Psoas muscle (tissue), 8 donors: ENCODE measurements around the gene C19orf85. TPM values are rescaled to one million over a fixed set of nuclear protein-coding genes. Genes with fewer than 3 reads are reported as not detected.

Source experiments
- ATAC-seq, 4 donors: fragments of 200-7000 bp; cut with Tn5 transposase; one replicate each; pipeline ENCODE4 v1.9.1; 2020; ENCODE audit warnings: moderate library complexity in 3 of 4, mild to moderate bottlenecking in 2 of 4
- DNase-seq, 2 donors: peaks; one replicate each; pipeline ENCODE4 v3.0.0-alpha.2; 2020
- H3K27ac ChIP-seq: fragments of 200-600 bp; one replicate; pipeline ENCODE4 v1.8.0; 2022
- H3K27me3 ChIP-seq, 3 donors: fragments of 200-600 bp in 1 of 3; one replicate each; pipeline versions ENCODE4 v1.6.1 to v1.8.0; 2013 to 2022; ENCODE audit warnings: low read length in 2 of 3, mild to moderate bottlenecking in 2 of 3, moderate library complexity in 1 of 3; ENCODE audit not compliant: insufficient read depth in 3 of 3
- H3K36me3 ChIP-seq, 2 donors: fragments of 200-600 bp in 1 of 2; one replicate each; pipeline versions ENCODE4 v1.6.1 to v1.8.0; 2013 to 2022; ENCODE audit warnings: low read depth in 1 of 2, mild to moderate bottlenecking in 1 of 2, moderate library complexity in 1 of 2; ENCODE audit not compliant: insufficient read depth in 1 of 2
- H3K4me1 ChIP-seq: fragments of 200-600 bp; one replicate; pipeline ENCODE4 v1.8.0; 2022
- H3K4me3 ChIP-seq: fragments of 200-600 bp; one replicate; pipeline ENCODE4 v1.8.0; 2022; ENCODE audit warnings: mild to moderate bottlenecking
- H3K9me3 ChIP-seq: fragments of 200-600 bp; one replicate; pipeline ENCODE4 v1.8.0; 2022
- WGBS, 3 donors: extraction: QIAGEN DNeasy Blood & Tissue Kit; methylation state at CpG; one replicate each; pipeline versions ENCODE4 v1.1.6 to v1.1.7; 2013; 5-methylcytosine and 5-hydroxymethylcytosine counted together
- intact Hi-C, 2 donors: fragments of 100-400 bp; cut with DNase I; formaldehyde crosslinking; loops; one replicate each; pipeline versions ENCODE4 v1.11.0 to v1.14.2; 2022
- polyA plus RNA-seq, 3 donors: library from polyadenylated mRNA; stranded (reverse); fragments of 200-250 nt; gene quantifications; one replicate each; pipeline ENCODE4 v1.2.3, GENCODE V29; 2013
- total RNA-seq, 4 donors: library from RNA; stranded (reverse); fragmentation: NEBNext Ultra II Directional in 2 of 4; extraction: Animal tissue kit (Norgen Biotek cat#: 25700) in 2 of 4; gene quantifications; one replicate each; pipeline versions ENCODE4 v1.2.1 to v1.2.4, GENCODE V29; 2021 to 2023
- TF ChIP-seq, protein P1 (sequence below): fragments of 200-600 bp; IDR thresholded peaks from one replicate; pipeline ENCODE4 v1.8.0; 2022; ENCODE audit warnings: antibody characterized with exemption
- donor health status: healthy with polysubstance abuse.
- donor health status: DM: no; HTN: no; CAD: no; lungs with moderate emphysema.
- donor health status: Bipolar disorder and iron deficiency.
- donor health status: healthy.
- donor health status: DM: yes; HTN: yes; CAD: no.
- donor health status: DM: no; HTN: no; CAD: no.
- donor health status: DM: no; HTN: no; CAD: no.
- donor health status: DM: yes; HTN: yes; CAD: no.

Gene C19orf85
- total and polyA plus RNA-seq, 7 donors, result not detected

DNA sequence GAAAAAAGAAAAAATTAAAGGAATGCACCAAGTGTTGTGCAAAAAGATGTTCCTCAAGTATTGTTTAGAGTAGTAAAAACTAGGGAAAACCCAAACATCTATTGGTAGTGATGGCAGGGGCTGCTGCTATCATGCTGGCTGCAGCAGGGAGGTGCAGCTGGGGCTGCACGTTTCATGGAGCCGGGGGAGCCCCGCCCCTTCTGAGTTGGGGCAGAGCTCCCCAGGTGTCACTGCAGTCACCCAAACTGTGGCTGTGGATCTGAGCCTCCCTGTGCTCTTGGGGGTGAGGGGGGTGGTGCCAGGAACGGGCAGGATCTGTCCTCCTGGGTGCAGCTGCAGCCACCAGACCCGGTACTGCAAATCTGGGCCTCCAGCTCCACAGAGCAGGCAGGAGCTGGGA lies 45.4 kb downstream of the C19orf85 start:
- TF ChIP-seq, protein P1, sequence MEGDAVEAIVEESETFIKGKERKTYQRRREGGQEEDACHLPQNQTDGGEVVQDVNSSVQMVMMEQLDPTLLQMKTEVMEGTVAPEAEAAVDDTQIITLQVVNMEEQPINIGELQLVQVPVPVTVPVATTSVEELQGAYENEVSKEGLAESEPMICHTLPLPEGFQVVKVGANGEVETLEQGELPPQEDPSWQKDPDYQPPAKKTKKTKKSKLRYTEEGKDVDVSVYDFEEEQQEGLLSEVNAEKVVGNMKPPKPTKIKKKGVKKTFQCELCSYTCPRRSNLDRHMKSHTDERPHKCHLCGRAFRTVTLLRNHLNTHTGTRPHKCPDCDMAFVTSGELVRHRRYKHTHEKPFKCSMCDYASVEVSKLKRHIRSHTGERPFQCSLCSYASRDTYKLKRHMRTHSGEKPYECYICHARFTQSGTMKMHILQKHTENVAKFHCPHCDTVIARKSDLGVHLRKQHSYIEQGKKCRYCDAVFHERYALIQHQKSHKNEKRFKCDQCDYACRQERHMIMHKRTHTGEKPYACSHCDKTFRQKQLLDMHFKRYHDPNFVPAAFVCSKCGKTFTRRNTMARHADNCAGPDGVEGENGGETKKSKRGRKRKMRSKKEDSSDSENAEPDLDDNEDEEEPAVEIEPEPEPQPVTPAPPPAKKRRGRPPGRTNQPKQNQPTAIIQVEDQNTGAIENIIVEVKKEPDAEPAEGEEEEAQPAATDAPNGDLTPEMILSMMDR, result no peak
- H3K27ac ChIP-seq, result no peak overlapping the region
- H3K36me3 ChIP-seq, result no peaks in the 10 kb centered on the region
- no peak overlapping the region for H3K4me3 ChIP-seq
- no peaks in the 10 kb centered on the region for H3K4me1 ChIP-seq
- H3K27me3 ChIP-seq, result peaks cover 0 to 20% (median 3%) of the 10 kb centered on the region in 3 donors
- intact Hi-C loops, result loop anchor here in 1 of 2 donors (5.0 kb wide), 1 partner anchor 117 kb away; no protein-coding TSS in a partner anchor
- DNase-seq, result no peak
- ATAC-seq, result no peak
- WGBS, 3 donors, result 43 to 48% (median 44%) methylated on average over 5 of the region's 5 CpGs
- H3K9me3 ChIP-seq, result no peaks in the 10 kb centered on the region

DNA sequence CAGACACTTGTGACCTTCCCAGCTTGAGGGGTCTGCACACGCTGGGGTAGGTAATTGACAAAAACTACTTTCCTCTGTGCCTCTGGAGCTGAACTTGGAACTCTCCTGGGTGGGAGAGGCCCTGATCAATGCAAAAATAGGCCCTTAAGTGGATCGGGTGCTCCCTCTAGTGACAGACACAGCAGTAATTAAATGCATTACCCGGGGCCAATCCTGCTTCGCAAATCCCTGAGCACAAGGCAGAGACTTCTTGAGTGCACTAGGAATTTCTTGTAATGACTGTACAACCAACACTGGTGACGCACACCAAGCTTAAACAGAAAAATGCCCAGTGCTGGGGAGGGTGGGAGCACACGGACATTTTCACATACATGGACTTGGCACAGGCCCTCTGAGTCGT lies 46.4 kb downstream of the C19orf85 start:
- peaks cover 0 to 16% (median 3%) of the 10 kb centered on the region in 3 donors for H3K27me3 ChIP-seq
- H3K9me3 ChIP-seq, result no peaks in the 10 kb centered on the region
- no peak for DNase-seq
- 10 to 18% (median 12%) methylated on average over 7 of the region's 7 CpGs for WGBS, 3 donors
- peak; percentile 58 to 80 (median 64) for ATAC-seq
- TF ChIP-seq, protein P1, result peak; percentile 56
- intact Hi-C loops, result loop anchor here in 1 of 2 donors (5.0 kb wide), 1 partner anchor 116 kb away; no protein-coding TSS in a partner anchor
- no peak overlapping the region for H3K4me3 ChIP-seq
- H3K4me1 ChIP-seq, result no peaks in the 10 kb centered on the region
- no peaks in the 10 kb centered on the region for H3K36me3 ChIP-seq
- no peak overlapping the region for H3K27ac ChIP-seq

Other genes starting within 250 kb of the C19orf85 start
- gene TMEM86B, start 236.0 kb downstream of the C19orf85 start, total RNA-seq, result 1 to 10 TPM; 2.0 to 2.4 (median 2.3) TPM
- gene TMEM86B, start 236.0 kb downstream of the C19orf85 start, polyA plus RNA-seq, result 1 to 10 TPM in 2 of 3 donors, under 1 TPM in 1; 0.68 to 2.1 (median 1.2) TPM
- gene PPP6R1, start 205.7 kb downstream of the C19orf85 start, total RNA-seq, result 10 to 100 TPM; 38.1 to 51.8 (median 43.9) TPM
- gene PPP6R1, start 205.7 kb downstream of the C19orf85 start, polyA plus RNA-seq, result 10 to 100 TPM; 27.9 to 72.3 (median 50.0) TPM
- 10 to 100 TPM; 23.0 to 34.0 (median 28.6) TPM for gene HSPBP1, start 184.6 kb downstream of the C19orf85 start, total RNA-seq
- 10 to 100 TPM; 41.8 to 98.2 (median 65.6) TPM for gene HSPBP1, start 184.6 kb downstream of the C19orf85 start, polyA plus RNA-seq
- gene BRSK1, start 180.8 kb downstream of the C19orf85 start, total RNA-seq, result 1 to 10 TPM in 2 of 4 donors, under 1 TPM in 2; 0.77 to 1.1 (median 0.92) TPM
- gene BRSK1, start 180.8 kb downstream of the C19orf85 start, polyA plus RNA-seq, result under 1 TPM; 0.14 to 0.64 (median 0.53) TPM
- gene TMEM150B, start 139.4 kb downstream of the C19orf85 start, total RNA-seq, result 1 to 10 TPM in 1 of 4 donors, under 1 TPM in 3; 0.38 to 1.1 (median 0.57) TPM
- gene TMEM150B, start 139.4 kb downstream of the C19orf85 start, polyA plus RNA-seq, result under 1 TPM; 0.08 to 0.30 (median 0.23) TPM
- gene KMT5C, start 124.9 kb downstream of the C19orf85 start, total RNA-seq, result 1 to 10 TPM; 3.9 to 5.7 (median 4.6) TPM
- gene KMT5C, start 124.9 kb downstream of the C19orf85 start, polyA plus RNA-seq, result 1 to 10 TPM; 1.8 to 2.6 (median 2.4) TPM
- not detected for gene COX6B2, start 110.0 kb downstream of the C19orf85 start, total RNA-seq
- gene COX6B2, start 110.0 kb downstream of the C19orf85 start, polyA plus RNA-seq, result under 1 TPM in 1 of 3 donors, not detected in 2; 0.04 TPM
- gene GARIN5B, start 101.5 kb downstream of the C19orf85 start, total RNA-seq, result not detected
- gene GARIN5B, start 101.5 kb downstream of the C19orf85 start, polyA plus RNA-seq, result not detected
- gene IL11, start 94.3 kb downstream of the C19orf85 start, total RNA-seq, result not detected
- under 1 TPM in 1 of 3 donors, not detected in 2; 0.06 TPM for gene IL11, start 94.3 kb downstream of the C19orf85 start, polyA plus RNA-seq
- not detected for gene TMEM190, start 87.9 kb downstream of the C19orf85 start, total RNA-seq
- gene TMEM190, start 87.9 kb downstream of the C19orf85 start, polyA plus RNA-seq, result not detected
- gene TMEM238, start 80.5 kb downstream of the C19orf85 start, total RNA-seq, result 1 to 10 TPM in 2 of 4 donors, under 1 TPM in 2; 0.28 to 2.9 (median 0.91) TPM
- gene TMEM238, start 80.5 kb downstream of the C19orf85 start, polyA plus RNA-seq, result under 1 TPM in 2 of 3 donors, not detected in 1; 0.10 to 0.17 TPM
- 100 to 1,000 TPM; 548 to 810 (median 665) TPM for gene RPL28, start 78.8 kb downstream of the C19orf85 start, total RNA-seq
- gene RPL28, start 78.8 kb downstream of the C19orf85 start, polyA plus RNA-seq, result 1,000 to 10,000 TPM in 1 of 3 donors, 100 to 1,000 TPM in 2; 547 to 1,362 (median 786) TPM
- gene UBE2S, start 57.0 kb downstream of the C19orf85 start, total RNA-seq, result 10 to 100 TPM; 15.4 to 26.7 (median 21.2) TPM
- 10 to 100 TPM in 2 of 3 donors, 1 to 10 TPM in 1; 5.6 to 22.8 (median 16.6) TPM for gene UBE2S, start 57.0 kb downstream of the C19orf85 start, polyA plus RNA-seq
- not detected for gene SHISA7, start 21.5 kb downstream of the C19orf85 start, total RNA-seq
- gene SHISA7, start 21.5 kb downstream of the C19orf85 start, polyA plus RNA-seq, result under 1 TPM in 1 of 3 donors, not detected in 2; 0.01 TPM
- gene ISOC2, start 3.1 kb downstream of the C19orf85 start, total RNA-seq, result 10 to 100 TPM; 32.0 to 78.0 (median 48.1) TPM
- 100 to 1,000 TPM in 2 of 3 donors, 10 to 100 TPM in 1; 78.7 to 177 (median 109) TPM for gene ISOC2, start 3.1 kb downstream of the C19orf85 start, polyA plus RNA-seq
- 10 to 100 TPM in 2 of 4 donors, 1 to 10 TPM in 2; 5.9 to 14.3 (median 11.5) TPM for gene ZNF628, start 11.9 kb upstream of the C19orf85 start, total RNA-seq
- 10 to 100 TPM; 11.8 to 12.4 (median 12.2) TPM for gene ZNF628, start 11.9 kb upstream of the C19orf85 start, polyA plus RNA-seq
- 1 to 10 TPM; 2.6 to 6.3 (median 4.5) TPM for gene NAT14, start 20.4 kb upstream of the C19orf85 start, total RNA-seq
- gene NAT14, start 20.4 kb upstream of the C19orf85 start, polyA plus RNA-seq, result 1 to 10 TPM; 2.0 to 4.2 (median 3.6) TPM
- 1 to 10 TPM; 1.2 to 4.6 (median 1.9) TPM for gene SSC5D, start 23.7 kb upstream of the C19orf85 start, total RNA-seq
- under 1 TPM; 0.11 to 0.35 (median 0.16) TPM for gene SSC5D, start 23.7 kb upstream of the C19orf85 start, polyA plus RNA-seq
- gene SBK2, start 72.4 kb upstream of the C19orf85 start, total RNA-seq, result 10 to 100 TPM in 1 of 4 donors, 1 to 10 TPM in 2, under 1 TPM in 1; 0.59 to 13.4 (median 3.7) TPM
- gene SBK2, start 72.4 kb upstream of the C19orf85 start, polyA plus RNA-seq, result 1 to 10 TPM in 1 of 3 donors, under 1 TPM in 2; 0.14 to 1.1 (median 0.91) TPM
- gene SBK3, start 80.8 kb upstream of the C19orf85 start, total RNA-seq, result 10 to 100 TPM in 2 of 4 donors, 1 to 10 TPM in 1, under 1 TPM in 1; 0.79 to 30.8 (median 7.6) TPM
- 10 to 100 TPM in 1 of 3 donors, 1 to 10 TPM in 2; 5.4 to 10.6 (median 7.9) TPM for gene SBK3, start 80.8 kb upstream of the C19orf85 start, polyA plus RNA-seq
- gene ZNF579, start 116.1 kb upstream of the C19orf85 start, total RNA-seq, result 10 to 100 TPM; 21.8 to 81.6 (median 29.5) TPM
- 10 to 100 TPM in 2 of 3 donors, 1 to 10 TPM in 1; 4.2 to 22.9 (median 14.2) TPM for gene ZNF579, start 116.1 kb upstream of the C19orf85 start, polyA plus RNA-seq
- gene FIZ1, start 134.8 kb upstream of the C19orf85 start, total RNA-seq, result 10 to 100 TPM in 3 of 4 donors, 1 to 10 TPM in 1; 9.9 to 23.7 (median 13.2) TPM
- gene FIZ1, start 134.8 kb upstream of the C19orf85 start, polyA plus RNA-seq, result 10 to 100 TPM; 10.8 to 12.1 (median 11.5) TPM
- 10 to 100 TPM; 21.4 to 32.0 (median 24.5) TPM for gene ZNF524, start 135.5 kb upstream of the C19orf85 start, total RNA-seq
- 10 to 100 TPM; 38.6 to 52.5 (median 41.4) TPM for gene ZNF524, start 135.5 kb upstream of the C19orf85 start, polyA plus RNA-seq
- gene ZNF865, start 140.9 kb upstream of the C19orf85 start, total RNA-seq, result 10 to 100 TPM; 17.1 to 40.4 (median 25.0) TPM
- gene ZNF865, start 140.9 kb upstream of the C19orf85 start, polyA plus RNA-seq, result 10 to 100 TPM; 11.1 to 20.3 (median 19.3) TPM
- 10 to 100 TPM in 3 of 4 donors, 1 to 10 TPM in 1; 9.0 to 22.2 (median 11.4) TPM for gene ZNF784, start 159.8 kb upstream of the C19orf85 start, total RNA-seq
- gene ZNF784, start 159.8 kb upstream of the C19orf85 start, polyA plus RNA-seq, result 10 to 100 TPM in 1 of 3 donors, 1 to 10 TPM in 2; 4.9 to 14.9 (median 7.3) TPM
- gene ZNF580, start 176.3 kb upstream of the C19orf85 start, total RNA-seq, result 10 to 100 TPM; 10.3 to 21.1 (median 13.7) TPM
- gene ZNF580, start 176.3 kb upstream of the C19orf85 start, polyA plus RNA-seq, result 10 to 100 TPM in 1 of 3 donors, 1 to 10 TPM in 2; 5.9 to 13.5 (median 9.2) TPM
- 10 to 100 TPM; 10.2 to 14.5 (median 10.6) TPM for gene ZNF581, start 178.9 kb upstream of the C19orf85 start, total RNA-seq
- gene ZNF581, start 178.9 kb upstream of the C19orf85 start, polyA plus RNA-seq, result 10 to 100 TPM; 14.6 to 18.6 (median 17.5) TPM
- 10 to 100 TPM in 2 of 4 donors, 1 to 10 TPM in 2; 8.0 to 12.0 (median 10.4) TPM for gene CCDC106, start 183.5 kb upstream of the C19orf85 start, total RNA-seq
- 10 to 100 TPM in 2 of 3 donors, 1 to 10 TPM in 1; 4.4 to 11.8 (median 10.0) TPM for gene CCDC106, start 183.5 kb upstream of the C19orf85 start, polyA plus RNA-seq
- 10 to 100 TPM; 58.8 to 85.2 (median 78.2) TPM for gene U2AF2, start 190.3 kb upstream of the C19orf85 start, total RNA-seq
- 100 to 1,000 TPM in 1 of 3 donors, 10 to 100 TPM in 2; 54.1 to 116 (median 55.1) TPM for gene U2AF2, start 190.3 kb upstream of the C19orf85 start, polyA plus RNA-seq
- gene EPN1, start 210.5 kb upstream of the C19orf85 start, total RNA-seq, result 100 to 1,000 TPM; 113 to 134 (median 125) TPM
- gene EPN1, start 210.5 kb upstream of the C19orf85 start, polyA plus RNA-seq, result 100 to 1,000 TPM; 117 to 211 (median 145) TPM